ENCODE measurements around the gene NLRP3. TPM values are rescaled to one million over a fixed set of nuclear protein-coding genes. Genes with fewer than 3 reads are reported as not detected.
"Not testable (repeated sequence)": the region's sequence is repeated elsewhere in the genome, so short reads cannot be mapped to it uniquely, and the experiment has no call there.

NLRP3 gene
- polyA plus RNA-seq, 3 donors, result 0.90 to 1.2 (median 1.0) TPM

GRCh38 chr1:247390116-247390791, 25.7 kb upstream of the NLRP3 start:
- DNase-seq (ENCODE audit: low read depth in 3 of 3, low spot score in 2 of 3), result peak; percentile 66 to 69 (median 67)

DNA sequence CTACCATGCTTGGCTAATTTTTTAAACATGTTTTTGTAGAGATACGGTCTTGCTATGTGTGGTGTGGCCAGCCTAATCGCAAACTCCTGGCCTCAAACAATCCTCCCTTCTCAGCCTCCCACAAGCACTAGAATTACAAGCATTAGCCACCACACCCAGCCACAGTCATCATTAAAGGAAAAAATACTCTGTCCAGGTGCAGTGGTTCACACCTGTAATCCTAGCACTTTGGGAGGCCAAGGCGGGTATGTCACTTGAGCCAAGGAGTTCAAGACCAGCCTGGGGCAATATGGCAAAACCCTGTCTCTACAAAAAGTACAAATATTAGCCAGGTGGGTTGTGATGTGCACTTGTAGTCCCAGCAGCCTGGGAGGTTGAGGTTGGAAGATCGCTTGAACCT, 25.0 kb upstream of the NLRP3 start:
- no peak for DNase-seq (ENCODE audit: low read depth in 3 of 3, low spot score in 2 of 3)

- no peak for DNase-seq (ENCODE audit: low read depth in 3 of 3, low spot score in 2 of 3)
Observed at GRCh38 chr1:247392088-247392487, 23.9 kb upstream of the NLRP3 start.

- DNase-seq (ENCODE audit: low read depth in 3 of 3, low spot score in 2 of 3), result not testable (repeated sequence)
Observed at GRCh38 chr1:247395075-247395474, 20.9 kb upstream of the NLRP3 start.

DNA sequence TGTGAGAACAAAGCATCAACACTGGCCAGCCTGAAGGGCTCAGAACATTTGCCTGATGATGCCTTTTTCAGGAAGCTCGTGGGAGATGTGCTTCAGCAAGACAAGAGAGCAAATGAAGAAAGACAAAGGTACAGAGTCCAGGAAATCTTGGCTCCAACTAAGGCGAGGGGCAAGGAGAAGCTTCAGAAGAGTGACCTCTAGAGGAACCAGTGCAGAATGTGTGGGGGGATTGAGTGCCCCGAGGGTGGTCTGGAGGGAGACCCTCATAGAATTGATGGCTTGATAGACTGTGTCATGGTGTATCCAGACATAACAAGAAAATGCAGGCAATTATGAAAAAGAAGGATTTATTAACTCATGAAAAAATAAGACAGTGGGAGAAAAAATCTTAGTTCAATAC, 15.3 kb upstream of the NLRP3 start:
- DNase-seq (ENCODE audit: low read depth in 3 of 3, low spot score in 2 of 3), result no peak

GRCh38 chr1:247401310-247402119, 14.5 kb upstream of the NLRP3 start:
- no peak for DNase-seq (ENCODE audit: low read depth in 3 of 3, low spot score in 2 of 3)

GRCh38 chr1:247402120-247402675, 13.8 kb upstream of the NLRP3 start:
- no peak for DNase-seq (ENCODE audit: low read depth in 3 of 3, low spot score in 2 of 3)

- DNase-seq (ENCODE audit: low read depth in 3 of 3, low spot score in 2 of 3), result no peak
Observed at GRCh38 chr1:247406014-247406656, 9.8 kb upstream of the NLRP3 start.

- no peak for DNase-seq (ENCODE audit: low read depth in 3 of 3, low spot score in 2 of 3)
Observed at GRCh38 chr1:247407180-247407616, 8.8 kb upstream of the NLRP3 start.

- DNase-seq (ENCODE audit: low read depth in 3 of 3, low spot score in 2 of 3), result no peak
Observed at GRCh38 chr1:247408100-247408499, 7.9 kb upstream of the NLRP3 start.

- DNase-seq (ENCODE audit: low read depth in 3 of 3, low spot score in 2 of 3), result no peak
Observed at GRCh38 chr1:247409869-247410544, 6.0 kb upstream of the NLRP3 start.

- no peak for DNase-seq (ENCODE audit: low read depth in 3 of 3, low spot score in 2 of 3)
Observed at GRCh38 chr1:247411621-247412327, 4.2 kb upstream of the NLRP3 start.

GRCh38 chr1:247417831-247418230, 1.9 kb downstream of the NLRP3 start:
- no peak for DNase-seq (ENCODE audit: low read depth in 3 of 3, low spot score in 2 of 3)

DNA sequence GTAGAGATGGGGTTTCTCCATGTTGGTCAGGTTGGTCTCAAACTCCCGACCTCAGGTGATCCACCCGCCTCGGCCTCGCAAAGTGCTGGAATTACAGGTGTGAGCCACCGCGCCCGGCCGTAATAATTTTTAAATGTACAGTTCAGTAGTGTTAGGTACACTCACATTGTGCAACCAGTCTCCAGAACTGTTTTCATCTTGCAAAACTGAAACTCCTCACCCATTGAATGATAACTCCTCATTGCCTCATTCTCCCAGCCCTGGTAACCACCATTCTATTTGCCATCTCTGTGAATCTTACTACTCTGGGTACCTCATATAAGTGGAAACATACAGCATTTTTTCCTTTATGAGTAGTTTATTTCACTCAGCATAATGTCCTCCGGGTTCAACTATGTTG, 3.4 kb downstream of the NLRP3 start:
- DNase-seq (ENCODE audit: low read depth in 3 of 3, low spot score in 2 of 3), result no peak

- DNase-seq (ENCODE audit: low read depth in 3 of 3, low spot score in 2 of 3), result no peak
Observed at GRCh38 chr1:247421074-247421473, 5.1 kb downstream of the NLRP3 start.

- no peak for DNase-seq (ENCODE audit: low read depth in 3 of 3, low spot score in 2 of 3)
Observed at GRCh38 chr1:247429496-247429895, 13.5 kb downstream of the NLRP3 start.

DNA sequence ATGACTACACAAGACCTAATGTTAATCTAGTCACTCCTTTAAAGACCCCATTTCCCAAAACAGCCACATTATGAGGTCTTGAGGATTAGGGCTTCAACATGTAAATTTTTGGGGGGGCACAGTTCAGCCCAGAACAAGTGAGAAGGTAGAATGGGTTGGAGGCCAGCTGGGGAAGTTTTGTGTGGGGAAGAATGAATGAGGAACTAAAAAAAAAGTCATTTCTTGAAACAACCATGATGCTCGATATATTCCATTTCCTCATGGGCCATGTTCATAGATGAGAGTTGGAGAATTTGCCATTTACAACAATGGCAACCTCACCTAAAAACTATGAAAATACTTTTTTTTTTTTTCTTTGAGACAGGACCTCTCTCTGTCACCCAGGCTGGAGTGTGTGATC, 14.5 kb downstream of the NLRP3 start:
- DNase-seq (ENCODE audit: low read depth in 3 of 3, low spot score in 2 of 3), result no peak

GRCh38 chr1:247431643-247432042, 15.7 kb downstream of the NLRP3 start:
- DNase-seq (ENCODE audit: low read depth in 3 of 3, low spot score in 2 of 3), result no peak

DNA sequence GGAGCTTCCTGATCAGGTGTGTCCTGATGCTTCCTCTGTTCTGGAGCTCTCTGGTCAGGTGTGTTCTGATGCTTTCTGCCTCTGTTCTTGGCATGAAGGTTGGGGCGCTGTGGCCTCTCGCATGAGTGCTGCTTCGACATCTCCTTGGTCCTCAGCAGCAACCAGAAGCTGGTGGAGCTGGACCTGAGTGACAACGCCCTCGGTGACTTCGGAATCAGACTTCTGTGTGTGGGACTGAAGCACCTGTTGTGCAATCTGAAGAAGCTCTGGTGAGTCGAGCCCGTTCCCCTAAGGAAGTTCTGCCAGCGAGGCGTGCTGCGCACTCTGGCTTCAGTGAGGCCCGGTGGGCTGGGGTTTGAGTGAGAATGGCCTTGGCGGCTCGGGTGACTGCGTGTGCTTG, 18.0 kb downstream of the NLRP3 start:
- no peak for DNase-seq (ENCODE audit: low read depth in 3 of 3, low spot score in 2 of 3)

All from right renal cortex interstitium (tissue), 3 donors.